ENCODE results near the gene OSTM1. TPM values are rescaled to one million over a fixed set of nuclear protein-coding genes. Genes with fewer than 3 reads are reported as not detected.
"Not testable (repeated sequence)": the region's sequence is repeated elsewhere in the genome, so short reads cannot be mapped to it uniquely, and the experiment has no call there.

The OSTM1 gene

GRCh38 chr6:108001696-108002231, 72.8 kb downstream of the OSTM1 start:
- H3K4me1 ChIP-seq (ENCODE audit: control insufficient read depth, low read depth, low read length) = peaks cover 5% of the 10 kb centered on the region
- H4K8ac ChIP-seq (ENCODE audit: low read depth, low read length) = no peak overlapping the region
- no CpG with 5 or more reads among the region's 7 CpGs for WGBS (ENCODE audit: extremely low coverage, insufficient coverage, low lambda C conversion rate)
- H3K4me3 ChIP-seq (ENCODE audit: low read length) = no peak overlapping the region
- DNase-seq = no peak
- no peak overlapping the region for H3K27ac ChIP-seq (ENCODE audit: low read depth, low read length)
- H2BK5ac ChIP-seq (ENCODE audit: low read length) = no peak overlapping the region
- H2BK15ac ChIP-seq (replicated peaks; ENCODE audit: low read depth) = no peak overlapping the region
- no peak overlapping the region for H2BK120ac ChIP-seq (ENCODE audit: low read depth, low read length)
- H3K4me2 ChIP-seq (ENCODE audit: low read length) = no peak overlapping the region
- H3K4ac ChIP-seq (ENCODE audit: low read depth, low read length) = no peak overlapping the region
- no peak overlapping the region for H4K5ac ChIP-seq (ENCODE audit: low read length)
- no peaks in the 10 kb centered on the region for H3K79me1 ChIP-seq (ENCODE audit: low read length)
- H2AK5ac ChIP-seq (ENCODE audit: low read length) = no peak overlapping the region
- no peaks in the 10 kb centered on the region for H3K36me3 ChIP-seq (ENCODE audit: control insufficient read depth, insufficient read depth, low read length)
- H3K56ac ChIP-seq (ENCODE audit: low read length) = no peak overlapping the region
- no peaks in the 10 kb centered on the region for H3K27me3 ChIP-seq (ENCODE audit: insufficient read depth, low read length, poor library complexity)
- H3K18ac ChIP-seq (ENCODE audit: low read length) = no peak overlapping the region
- no peak overlapping the region for H3K9ac ChIP-seq (ENCODE audit: low read length)
- H3K79me2 ChIP-seq (ENCODE audit: control insufficient read depth, insufficient read depth, low read length) = no peaks in the 10 kb centered on the region
- H3K23ac ChIP-seq (ENCODE audit: low read length) = no peak overlapping the region

GRCh38 chr6:108000259-108000658, 74.3 kb downstream of the OSTM1 start:
- not testable (repeated sequence) for H4K8ac ChIP-seq (ENCODE audit: low read depth, low read length); H3K4me3 ChIP-seq (ENCODE audit: low read length); H3K56ac ChIP-seq (ENCODE audit: low read length); H3K4me1 ChIP-seq (ENCODE audit: control insufficient read depth, low read depth, low read length); H3K18ac ChIP-seq (ENCODE audit: low read length); H3K4me2 ChIP-seq (ENCODE audit: low read length); H4K5ac ChIP-seq (ENCODE audit: low read length); H3K79me1 ChIP-seq (ENCODE audit: low read length); H3K36me3 ChIP-seq (ENCODE audit: control insufficient read depth, insufficient read depth, low read length); H3K79me2 ChIP-seq (ENCODE audit: control insufficient read depth, insufficient read depth, low read length); H3K23ac ChIP-seq (ENCODE audit: low read length); H3K9ac ChIP-seq (ENCODE audit: low read length); H2AK5ac ChIP-seq (ENCODE audit: low read length); H2BK5ac ChIP-seq (ENCODE audit: low read length); H3K27me3 ChIP-seq (ENCODE audit: insufficient read depth, low read length, poor library complexity); DNase-seq; H3K4ac ChIP-seq (ENCODE audit: low read depth, low read length); H3K27ac ChIP-seq (ENCODE audit: low read depth, low read length); H2BK15ac ChIP-seq (replicated peaks; ENCODE audit: low read depth); H2BK120ac ChIP-seq (ENCODE audit: low read depth, low read length)
- no CpG with 5 or more reads among the region's 5 CpGs for WGBS (ENCODE audit: extremely low coverage, insufficient coverage, low lambda C conversion rate)

- no peak overlapping the region for H3K9ac ChIP-seq (ENCODE audit: low read length)
- H3K4me2 ChIP-seq (ENCODE audit: low read length) = no peak overlapping the region
- H3K4ac ChIP-seq (ENCODE audit: low read depth, low read length) = no peak overlapping the region
- peak overlapping the region; percentile 47 for H3K56ac ChIP-seq (ENCODE audit: low read length)
- H3K27ac ChIP-seq (ENCODE audit: low read depth, low read length) = no peak overlapping the region
- H3K79me1 ChIP-seq (ENCODE audit: low read length) = no peaks in the 10 kb centered on the region
- H3K4me3 ChIP-seq (ENCODE audit: low read length) = no peak overlapping the region
- no peaks in the 10 kb centered on the region for H3K27me3 ChIP-seq (ENCODE audit: insufficient read depth, low read length, poor library complexity)
- H3K79me2 ChIP-seq (ENCODE audit: control insufficient read depth, insufficient read depth, low read length) = no peaks in the 10 kb centered on the region
- H4K8ac ChIP-seq (ENCODE audit: low read depth, low read length) = no peak overlapping the region
- no peak overlapping the region for H2BK15ac ChIP-seq (replicated peaks; ENCODE audit: low read depth)
- no peak for DNase-seq
- H3K23ac ChIP-seq (ENCODE audit: low read length) = no peak overlapping the region
- peaks cover 5% of the 10 kb centered on the region for H3K4me1 ChIP-seq (ENCODE audit: control insufficient read depth, low read depth, low read length)
- no peak overlapping the region for H2AK5ac ChIP-seq (ENCODE audit: low read length)
- H3K18ac ChIP-seq (ENCODE audit: low read length) = no peak overlapping the region
- H3K36me3 ChIP-seq (ENCODE audit: control insufficient read depth, insufficient read depth, low read length) = no peaks in the 10 kb centered on the region
- no peak overlapping the region for H2BK120ac ChIP-seq (ENCODE audit: low read depth, low read length)
- no peak overlapping the region for H2BK5ac ChIP-seq (ENCODE audit: low read length)
- H4K5ac ChIP-seq (ENCODE audit: low read length) = no peak overlapping the region
Measured at GRCh38 chr6:107999341-107999740, 75.2 kb downstream of the OSTM1 start.

GRCh38 chr6:107991772-107992550, 82.6 kb downstream of the OSTM1 start:
- Histone ChIP-seq H3K4me2 (ENCODE audit: low read length) (no peak overlapping the region), H2AK5ac (ENCODE audit: low read length) (no peak overlapping the region), H3K23ac (ENCODE audit: low read length) (no peak overlapping the region), H3K4me1 (ENCODE audit: control insufficient read depth, low read depth, low read length) (peaks cover 13% of the 10 kb centered on the region), H2BK120ac (ENCODE audit: low read depth, low read length) (no peak overlapping the region), H3K4me3 (ENCODE audit: low read length) (no peak overlapping the region), H3K79me1 (ENCODE audit: low read length) (no peaks in the 10 kb centered on the region), H3K27me3 (ENCODE audit: insufficient read depth, low read length, poor library complexity) (no peaks in the 10 kb centered on the region), H2BK15ac (replicated peaks; ENCODE audit: low read depth) (no peak overlapping the region), H4K5ac (ENCODE audit: low read length) (no peak overlapping the region), H3K18ac (ENCODE audit: low read length) (peak overlapping the region; percentile 77), H3K27ac (ENCODE audit: low read depth, low read length) (no peak overlapping the region), H3K36me3 (ENCODE audit: control insufficient read depth, insufficient read depth, low read length) (no peaks in the 10 kb centered on the region), H3K9ac (ENCODE audit: low read length) (no peak overlapping the region), H2BK5ac (ENCODE audit: low read length) (no peak overlapping the region), H3K4ac (ENCODE audit: low read depth, low read length) (peak overlapping the region; percentile 68), H3K56ac (ENCODE audit: low read length) (no peak overlapping the region), H4K8ac (ENCODE audit: low read depth, low read length) (no peak overlapping the region), H3K79me2 (ENCODE audit: control insufficient read depth, insufficient read depth, low read length) (no peaks in the 10 kb centered on the region)
- no CpG with 5 or more reads among the region's 9 CpGs for WGBS (ENCODE audit: extremely low coverage, insufficient coverage, low lambda C conversion rate)
- DNase-seq = peak; percentile 70

Small RNA genes lying within 50 kb of the gene (small RNA-seq; reads per million reads assigned to genes)
- not detected for gene RF00019 (ENCODE audit: insufficient read depth)

All from mesendoderm (in vitro differentiated cells).